OCI-LY1 (cell line): Measurements from ENCODE around the gene TICAM1.

Experiments used
- CTCF ChIP-seq: fragments of 200-600 bp; sonication (generic), shearing (Covaris generic); IDR thresholded peaks from 2 replicates; pipeline ENCODE4 v1.5.1; 2017; ENCODE audit warnings: mild to moderate bottlenecking, antibody characterized with exemption, low read length, moderate library complexity, mixed read lengths
- EZH2 ChIP-seq: fragments of 200-600 bp; sonication (generic), shearing (Covaris generic); IDR thresholded peaks from 2 replicates; pipeline ENCODE4 v1.8.0; 2017; ENCODE audit warnings: borderline replicate concordance, mixed run types, mild to moderate bottlenecking, antibody characterized with exemption, low read length, moderate library complexity, mixed read lengths

- TF ChIP-seq CTCF = no peak
- TF ChIP-seq EZH2 = no peak
Measured at GRCh38 chr19:4775627-4776152, 55.8 kb downstream of the TICAM1 start.
